MM.1S (cell line): ENCODE data around the gene MAP2.

Experiments used
- EZH2 ChIP-seq: fragments of 300-600 bp; sonication (generic); optimal IDR thresholded peaks from 2 replicates; pipeline ENCODE3; 2017; ENCODE audit warnings: low read depth, mild to moderate bottlenecking, antibody characterized with exemption, low read length, mixed read lengths
- TF ChIP-seq, protein P1 (sequence below): fragments of 300-600 bp; sonication (generic); IDR thresholded peaks from 2 replicates; pipeline ENCODE4 v1.5.1; 2016; ENCODE audit warnings: antibody characterized with exemption, low read length, mixed read lengths

GRCh38 chr2:209686448-209686847, 262.6 kb downstream of the MAP2 start:
- TF ChIP-seq, protein P1, sequence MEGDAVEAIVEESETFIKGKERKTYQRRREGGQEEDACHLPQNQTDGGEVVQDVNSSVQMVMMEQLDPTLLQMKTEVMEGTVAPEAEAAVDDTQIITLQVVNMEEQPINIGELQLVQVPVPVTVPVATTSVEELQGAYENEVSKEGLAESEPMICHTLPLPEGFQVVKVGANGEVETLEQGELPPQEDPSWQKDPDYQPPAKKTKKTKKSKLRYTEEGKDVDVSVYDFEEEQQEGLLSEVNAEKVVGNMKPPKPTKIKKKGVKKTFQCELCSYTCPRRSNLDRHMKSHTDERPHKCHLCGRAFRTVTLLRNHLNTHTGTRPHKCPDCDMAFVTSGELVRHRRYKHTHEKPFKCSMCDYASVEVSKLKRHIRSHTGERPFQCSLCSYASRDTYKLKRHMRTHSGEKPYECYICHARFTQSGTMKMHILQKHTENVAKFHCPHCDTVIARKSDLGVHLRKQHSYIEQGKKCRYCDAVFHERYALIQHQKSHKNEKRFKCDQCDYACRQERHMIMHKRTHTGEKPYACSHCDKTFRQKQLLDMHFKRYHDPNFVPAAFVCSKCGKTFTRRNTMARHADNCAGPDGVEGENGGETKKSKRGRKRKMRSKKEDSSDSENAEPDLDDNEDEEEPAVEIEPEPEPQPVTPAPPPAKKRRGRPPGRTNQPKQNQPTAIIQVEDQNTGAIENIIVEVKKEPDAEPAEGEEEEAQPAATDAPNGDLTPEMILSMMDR, result no peak
- no peak for TF ChIP-seq EZH2
